HuH-7.5 (cell line): ENCODE results near the gene RYR1.
"Not testable (repeated sequence)": the region's sequence is repeated elsewhere in the genome, so short reads cannot be mapped to it uniquely, and the experiment has no call there.

Source experiments
- DNase-seq: peaks from one replicate; pipeline ENCODE4 v3.0.0; 2011; ENCODE audit warnings: low spot score

The RYR1 gene

GRCh38 chr19:38457690-38458405 is 24.4 kb downstream of the RYR1 start:
- no peak for DNase-seq

DNA sequence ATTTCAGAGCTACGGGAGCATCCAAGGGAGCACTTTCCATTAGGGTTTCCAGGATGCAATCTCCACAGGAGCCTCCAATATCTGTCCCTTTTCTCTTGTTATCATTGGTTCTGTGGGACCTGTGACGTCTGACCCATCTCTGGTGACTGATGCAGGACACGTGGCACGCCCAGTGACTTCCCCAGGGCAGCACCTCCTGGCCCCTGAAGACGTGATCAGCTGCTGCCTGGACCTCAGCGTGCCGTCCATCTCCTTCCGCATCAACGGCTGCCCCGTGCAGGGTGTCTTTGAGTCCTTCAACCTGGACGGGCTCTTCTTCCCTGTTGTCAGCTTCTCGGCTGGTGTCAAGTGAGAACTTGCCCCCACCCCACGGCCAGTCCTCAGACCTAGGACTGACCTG is 25.5 kb downstream of the RYR1 start:
- DNase-seq: no peak

DNA sequence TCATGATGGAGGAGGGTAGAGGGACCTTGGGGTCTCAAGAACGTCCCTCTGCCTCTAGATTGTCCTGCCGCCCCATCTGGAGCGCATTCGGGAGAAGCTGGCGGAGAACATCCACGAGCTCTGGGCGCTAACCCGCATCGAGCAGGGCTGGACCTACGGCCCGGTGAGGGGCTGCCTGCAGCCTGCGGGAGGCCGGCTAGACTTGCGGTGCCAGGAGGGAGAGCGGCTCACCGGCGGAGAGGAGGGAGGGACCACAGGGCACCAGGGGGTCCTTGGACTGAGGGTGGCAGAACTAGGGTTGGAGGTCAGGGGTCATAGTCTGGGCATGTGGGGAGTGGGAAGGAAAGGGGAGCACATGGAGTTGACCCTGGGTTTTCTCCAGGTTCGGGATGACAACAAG is 29.9 kb downstream of the RYR1 start:
- DNase-seq: no peak

GRCh38 chr19:38464421-38465082 is 31.1 kb downstream of the RYR1 start:
- DNase-seq: no peak

- DNase-seq: no peak
Observed at GRCh38 chr19:38466050-38466449, 32.6 kb downstream of the RYR1 start.

- DNase-seq: no peak
Observed at GRCh38 chr19:38467541-38468525, 34.3 kb downstream of the RYR1 start.

DNA sequence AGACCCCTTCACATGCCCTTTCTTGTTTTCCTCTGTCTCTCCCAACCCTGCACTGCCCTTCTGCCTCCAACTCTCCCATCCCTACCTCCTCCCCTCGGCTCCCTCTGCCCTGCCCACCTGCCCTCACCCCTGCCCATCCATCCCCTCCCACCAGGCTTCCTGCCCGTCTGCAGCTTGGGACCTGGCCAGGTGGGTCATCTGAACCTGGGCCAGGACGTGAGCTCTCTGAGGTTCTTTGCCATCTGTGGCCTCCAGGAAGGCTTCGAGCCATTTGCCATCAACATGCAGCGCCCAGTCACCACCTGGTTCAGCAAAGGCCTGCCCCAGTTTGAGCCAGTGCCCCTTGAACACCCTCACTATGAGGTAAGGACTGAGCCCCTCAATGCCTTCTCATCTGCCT is 35.7 kb downstream of the RYR1 start:
- no peak for DNase-seq

DNA sequence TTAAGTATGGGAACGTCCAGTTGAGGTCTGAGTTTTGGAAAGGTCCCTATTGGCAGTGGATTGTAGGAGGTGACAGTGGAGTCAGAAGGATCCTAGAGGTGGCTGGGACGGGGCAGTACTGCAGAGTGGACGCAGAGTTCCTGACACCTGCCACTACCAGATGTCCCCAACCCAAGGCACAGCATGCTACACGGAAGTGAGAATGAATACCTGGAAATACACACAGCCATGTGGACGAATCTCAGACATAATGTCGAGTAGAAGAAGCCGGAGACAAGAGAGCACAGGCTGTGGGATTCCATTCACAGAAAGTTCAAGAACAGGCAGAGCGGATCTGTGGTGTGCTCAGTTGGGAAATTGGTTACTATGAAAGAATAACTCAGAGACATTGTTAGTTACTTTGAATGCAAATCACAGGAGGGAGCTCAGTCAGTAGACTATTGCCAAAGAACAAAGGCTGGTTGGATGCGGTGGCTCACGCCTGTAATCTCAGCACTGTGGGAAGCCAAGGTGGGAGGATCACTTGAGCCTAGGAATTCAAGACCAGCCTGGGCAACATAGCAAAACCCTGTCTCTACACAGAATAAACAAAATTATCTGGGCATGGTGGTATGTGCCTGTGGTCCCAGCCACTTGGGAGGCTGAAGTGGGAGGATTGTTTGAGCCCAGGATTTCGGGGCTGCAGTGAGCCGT is 37.4 kb downstream of the RYR1 start:
- DNase-seq: no peak

GRCh38 chr19:38472725-38473124 is 39.2 kb downstream of the RYR1 start:
- DNase-seq: not testable (repeated sequence)

DNA sequence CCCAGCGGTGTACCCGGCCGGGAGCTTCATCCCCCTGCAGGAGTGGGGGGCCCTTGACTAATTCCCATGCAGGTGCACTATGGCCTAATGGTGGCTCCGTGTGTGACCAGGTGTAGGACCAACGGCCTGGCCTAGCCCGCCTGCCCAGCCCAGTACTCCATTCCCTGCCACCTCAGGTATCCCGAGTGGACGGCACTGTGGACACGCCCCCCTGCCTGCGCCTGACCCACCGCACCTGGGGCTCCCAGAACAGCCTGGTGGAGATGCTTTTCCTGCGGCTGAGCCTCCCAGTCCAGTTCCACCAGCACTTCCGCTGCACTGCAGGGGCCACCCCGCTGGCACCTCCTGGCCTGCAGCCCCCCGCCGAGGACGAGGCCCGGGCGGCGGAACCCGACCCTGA is 39.7 kb downstream of the RYR1 start:
- no peak for DNase-seq

- no peak for DNase-seq
Observed at GRCh38 chr19:38475176-38475575, 41.7 kb downstream of the RYR1 start.

DNA sequence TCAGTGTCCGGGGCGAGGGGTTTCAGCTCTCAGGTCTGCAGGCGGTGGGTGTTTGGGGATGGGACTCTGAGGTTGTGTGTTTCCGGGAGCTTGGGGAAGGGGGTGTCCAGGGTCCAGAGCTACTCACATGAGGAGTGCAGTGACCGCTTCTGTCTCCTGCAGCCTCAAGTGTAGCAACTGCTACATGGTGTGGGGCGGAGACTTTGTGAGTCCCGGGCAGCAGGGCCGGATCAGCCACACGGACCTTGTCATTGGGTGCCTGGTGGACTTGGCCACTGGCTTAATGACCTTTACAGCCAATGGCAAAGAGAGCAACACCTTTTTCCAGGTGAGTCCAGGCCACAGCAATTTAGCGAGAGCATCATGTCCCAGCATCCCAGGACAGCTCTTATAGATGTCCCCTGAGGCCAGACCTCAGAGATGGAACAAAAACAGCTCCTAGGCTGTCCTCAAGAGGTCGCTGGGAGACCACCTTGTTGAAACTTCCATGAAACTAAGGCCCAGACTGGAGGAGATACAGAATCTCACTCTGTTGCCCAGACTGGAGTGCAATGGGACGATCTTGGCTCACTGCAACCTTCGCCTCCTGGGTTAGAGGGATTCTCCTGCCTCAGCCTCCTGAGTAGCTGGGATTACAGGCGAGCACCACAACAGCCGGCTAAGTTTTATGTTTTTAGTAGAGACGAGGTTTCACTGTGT is 44.9 kb downstream of the RYR1 start:
- DNase-seq: peak; percentile 86

DNA sequence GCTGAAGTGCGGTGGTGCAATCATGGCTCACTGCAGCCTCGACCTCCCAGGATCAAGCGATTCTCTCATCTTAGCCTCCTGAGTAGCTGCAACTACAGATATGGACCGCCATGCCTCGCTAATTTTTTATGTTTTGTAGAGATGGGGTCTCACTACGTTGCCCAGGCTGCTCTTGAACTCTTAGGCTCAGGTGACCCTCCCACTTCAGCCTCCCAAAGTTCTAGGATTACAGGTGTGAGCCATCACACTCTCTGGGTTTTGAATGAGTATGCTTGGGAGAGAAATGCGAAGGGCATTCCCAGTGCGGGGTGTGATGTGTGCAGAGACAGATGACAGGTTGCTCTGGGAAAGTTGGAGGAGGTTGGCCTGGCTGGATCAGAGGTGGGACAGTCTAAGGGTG is 49.0 kb downstream of the RYR1 start:
- DNase-seq: no peak

DNA sequence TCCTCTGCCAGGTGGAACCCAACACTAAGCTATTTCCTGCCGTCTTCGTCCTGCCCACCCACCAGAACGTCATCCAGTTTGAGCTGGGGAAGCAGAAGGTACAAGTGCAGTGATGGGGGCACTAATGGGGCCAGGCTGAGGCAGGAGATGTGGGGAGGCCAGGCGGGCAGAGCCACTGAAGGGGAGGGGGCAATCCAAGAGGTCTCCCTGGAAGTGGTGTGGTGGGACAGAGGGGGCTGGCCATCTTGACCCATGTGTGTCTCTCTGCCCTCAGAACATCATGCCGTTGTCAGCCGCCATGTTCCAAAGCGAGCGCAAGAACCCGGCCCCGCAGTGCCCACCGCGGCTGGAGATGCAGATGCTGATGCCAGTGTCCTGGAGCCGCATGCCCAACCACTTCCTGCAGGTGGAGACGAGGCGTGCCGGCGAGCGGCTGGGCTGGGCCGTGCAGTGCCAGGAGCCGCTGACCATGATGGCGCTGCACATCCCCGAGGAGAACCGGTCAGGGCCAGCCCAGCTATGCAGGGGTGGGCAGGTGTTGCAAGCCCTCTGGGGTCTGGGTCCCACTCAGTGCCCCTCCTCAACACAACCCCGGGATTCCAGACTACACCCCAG is 49.6 kb downstream of the RYR1 start:
- no peak for DNase-seq

GRCh38 chr19:38484747-38485146 is 51.3 kb downstream of the RYR1 start:
- DNase-seq: no peak

DNA sequence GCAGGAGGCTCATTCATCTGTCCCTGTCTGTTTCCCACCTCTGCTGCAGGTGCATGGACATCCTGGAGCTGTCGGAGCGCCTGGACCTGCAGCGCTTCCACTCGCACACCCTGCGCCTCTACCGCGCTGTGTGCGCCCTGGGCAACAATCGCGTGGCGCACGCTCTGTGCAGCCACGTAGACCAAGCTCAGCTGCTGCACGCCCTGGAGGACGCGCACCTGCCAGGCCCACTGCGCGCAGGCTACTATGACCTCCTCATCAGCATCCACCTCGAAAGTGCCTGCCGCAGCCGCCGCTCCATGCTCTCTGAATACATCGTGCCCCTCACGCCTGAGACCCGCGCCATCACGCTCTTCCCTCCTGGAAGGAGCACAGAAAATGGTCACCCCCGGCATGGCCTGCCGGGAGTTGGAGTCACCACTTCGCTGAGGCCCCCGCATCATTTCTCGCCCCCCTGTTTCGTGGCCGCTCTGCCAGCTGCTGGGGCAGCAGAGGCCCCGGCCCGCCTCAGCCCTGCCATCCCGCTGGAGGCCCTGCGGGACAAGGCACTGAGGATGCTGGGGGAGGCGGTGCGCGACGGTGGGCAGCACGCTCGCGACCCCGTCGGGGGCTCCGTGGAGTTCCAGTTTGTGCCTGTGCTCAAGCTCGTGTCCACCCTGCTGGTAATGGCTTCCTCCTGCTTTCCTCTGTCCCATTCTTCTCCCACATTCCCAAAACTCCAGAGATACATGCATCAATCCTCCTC is 52.2 kb downstream of the RYR1 start:
- DNase-seq: no peak

DNA sequence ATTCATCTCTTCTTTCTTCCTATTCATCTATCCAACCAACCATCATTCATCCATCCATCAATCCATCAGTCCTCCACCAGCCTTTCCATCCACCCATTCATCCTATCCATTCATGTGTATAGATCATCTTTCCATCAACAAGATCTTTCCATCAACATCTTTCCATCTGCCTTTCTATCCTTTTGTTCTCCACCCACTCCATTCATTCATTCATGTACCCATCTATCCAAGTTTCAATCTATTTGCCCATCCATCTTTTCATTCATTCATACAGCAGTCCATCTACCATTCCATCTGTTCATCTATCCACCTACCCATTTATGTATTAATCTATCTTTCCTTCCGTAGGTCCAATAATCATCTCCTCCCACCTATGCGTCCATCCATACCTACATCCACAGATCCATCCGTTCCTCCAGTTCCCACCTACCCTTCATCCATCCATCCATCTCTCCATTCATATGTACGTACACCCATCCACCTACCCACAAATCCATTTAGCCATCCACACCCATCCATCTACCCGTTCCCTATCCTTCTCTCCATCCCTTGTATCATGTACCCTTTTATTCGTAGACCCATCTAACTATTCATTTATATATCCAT is 53.3 kb downstream of the RYR1 start:
- DNase-seq: no peak

GRCh38 chr19:38488096-38488495 is 54.6 kb downstream of the RYR1 start:
- DNase-seq: no peak

- DNase-seq: no peak
Observed at GRCh38 chr19:38488776-38489481, 55.4 kb downstream of the RYR1 start.
